ENCODE measurements around the gene DTWD1.
"Not testable (repeated sequence)": the region's sequence is repeated elsewhere in the genome, so short reads cannot be mapped to it uniquely, and the experiment has no call there.

DTWD1 gene

GRCh38 chr15:49646891-49647290, 26.0 kb downstream of the DTWD1 start:
- DNase-seq = no peak

- no peak for DNase-seq
Observed at GRCh38 chr15:49649987-49650386, 29.1 kb downstream of the DTWD1 start.

GRCh38 chr15:49650676-49651075, 29.8 kb downstream of the DTWD1 start:
- DNase-seq = no peak

- no peak for DNase-seq
Observed at GRCh38 chr15:49652922-49653321, 32.1 kb downstream of the DTWD1 start.

- DNase-seq = no peak
Observed at GRCh38 chr15:49656734-49657133, 35.9 kb downstream of the DTWD1 start.

- DNase-seq = no peak
Observed at GRCh38 chr15:49664716-49665115, 43.9 kb downstream of the DTWD1 start.

- DNase-seq = not testable (repeated sequence)
Observed at GRCh38 chr15:49666486-49666885, 45.6 kb downstream of the DTWD1 start.

- DNase-seq = no peak
Observed at GRCh38 chr15:49669288-49669687, 48.4 kb downstream of the DTWD1 start.

- no peak for DNase-seq
Observed at GRCh38 chr15:49673861-49674260, 53.0 kb downstream of the DTWD1 start.

- no peak for DNase-seq
Observed at GRCh38 chr15:49674370-49674769, 53.5 kb downstream of the DTWD1 start.

- no peak for DNase-seq
Observed at GRCh38 chr15:49675041-49675440, 54.2 kb downstream of the DTWD1 start.

- no peak for DNase-seq
Observed at GRCh38 chr15:49678655-49679054, 57.8 kb downstream of the DTWD1 start.

- no peak for DNase-seq
Observed at GRCh38 chr15:49686599-49686998, 65.8 kb downstream of the DTWD1 start.

GRCh38 chr15:49688135-49688790, 67.4 kb downstream of the DTWD1 start:
- no peak for DNase-seq

GRCh38 chr15:49692514-49693090, 71.8 kb downstream of the DTWD1 start:
- no peak for DNase-seq

GRCh38 chr15:49693498-49693897, 72.7 kb downstream of the DTWD1 start:
- DNase-seq = no peak

GRCh38 chr15:49696433-49696832, 75.6 kb downstream of the DTWD1 start:
- DNase-seq = no peak

GRCh38 chr15:49697121-49697520, 76.3 kb downstream of the DTWD1 start:
- no peak for DNase-seq

- DNase-seq = not testable (repeated sequence)
Observed at GRCh38 chr15:49702982-49703381, 82.1 kb downstream of the DTWD1 start.
